K562 (cell line): ENCODE measurements around the gene CEP19. TPM values are rescaled to one million over a fixed set of nuclear protein-coding genes. Genes with fewer than 3 reads are reported as not detected.

ENCODE experiments used
- EWSR1 ChIP-seq: fragments of 450-650 bp; IDR thresholded peaks from 2 replicates; pipeline ENCODE4 v1.6.1; 2018; ENCODE audit warnings: borderline replicate concordance, mild to moderate bottlenecking, low read depth, moderate library complexity; ENCODE audit not compliant: partially characterized antibody
- KLF16 ChIP-seq: IDR thresholded peaks from 2 replicates; pipeline ENCODE4 v1.6.1; 2016; ENCODE audit warnings: antibody characterized with exemption
- MCM3 ChIP-seq: fragments of 450-650 bp; IDR thresholded peaks from 2 replicates; pipeline ENCODE4 v1.6.1; 2016
- MEF2D ChIP-seq: conservative IDR thresholded peaks from 2 replicates; pipeline ENCODE4 v1.6.1; 2016; ENCODE audit warnings: low read depth, missing genetic modification characterization, missing compliant biosample characterization
- MEIS2 ChIP-seq: fragments of 450-650 bp; IDR thresholded peaks from 2 replicates; pipeline ENCODE4 v1.6.1; 2014; ENCODE audit warnings: mild to moderate bottlenecking; ENCODE audit not compliant: partially characterized antibody
- NCOA2 ChIP-seq, 2 experiments: fragments of 450-650 bp; IDR thresholded peaks; 2 replicates each; pipeline ENCODE4 v1.6.1; 2018; ENCODE audit warnings: mild to moderate bottlenecking in 2 of 2, moderate library complexity in 1 of 2; ENCODE audit not compliant: partially characterized antibody in 2 of 2
- NR2C2 ChIP-seq, 2 experiments: fragments of 200-800 bp in 1 of 2; sonication (Bioruptor generic) in 1 of 2; sonication (generic) in 1 of 2; formaldehyde crosslinking in 1 of 2; IDR thresholded peaks; 2 replicates each; pipeline versions ENCODE4 v1.6.1 to v1.8.0; 2016 to 2022; ENCODE audit warnings: mild to moderate bottlenecking in 1 of 2, missing compliant biosample characterization in 1 of 2, missing genetic modification characterization in 1 of 2, missing genetic modification reagents in 1 of 2
- PML ChIP-seq: IDR thresholded peaks from 2 replicates; pipeline ENCODE4 v1.6.1; 2012; ENCODE audit warnings: low read length, inconsistent platforms
- RUNX1 ChIP-seq: sonication (generic); IDR thresholded peaks from 2 replicates; pipeline ENCODE4 v1.6.1; 2016; ENCODE audit warnings: antibody characterized with exemption, low read depth
- SAFB2 ChIP-seq: fragments of 200-400 bp; formaldehyde crosslinking; IDR thresholded peaks from 2 replicates; pipeline ENCODE4 v1.6.1; 2018; ENCODE audit warnings: borderline replicate concordance, low read length, low read depth, moderate library complexity; ENCODE audit not compliant: severe bottlenecking
- SMARCC2 ChIP-seq: fragments of 450-650 bp; IDR thresholded peaks from 2 replicates; pipeline ENCODE4 v1.6.1; 2017; ENCODE audit warnings: antibody characterized with exemption, moderate library complexity, mild to moderate bottlenecking, low read depth
- ZFPM2 ChIP-seq: fragments of 250-450 bp; sonication (Bioruptor Pico); IDR thresholded peaks from 2 replicates; pipeline ENCODE4 v1.5.1; 2022; ENCODE audit warnings: mild to moderate bottlenecking
- ZNF184 ChIP-seq: sonication (generic); formaldehyde crosslinking; IDR thresholded peaks from 2 replicates; pipeline ENCODE4 v1.5.0; 2020; ENCODE audit warnings: missing genetic modification reagents
- ZNF3 ChIP-seq: fragments of 250-450 bp; sonication (Bioruptor Pico); IDR thresholded peaks from 2 replicates; pipeline ENCODE4 v1.5.0; 2021; ENCODE audit warnings: mild to moderate bottlenecking, moderate library complexity
- polyA plus RNA-seq, 8 experiments: library from polyadenylated mRNA; depleted of rRNA in 4 of 8; stranded (reverse) in 5 of 8; unstranded in 3 of 8; fragments of >200 nt; fragmentation: Nextera tagmentation in 2 of 8; fragmentation: Illumina TruSeq in 1 of 8; extraction: Ambion mirVana in 2 of 8; extraction: Trizol in 1 of 8; gene quantifications; 2 replicates each; pipeline versions ENCODE4 v1.2.1 to v1.2.3, GENCODE V29; 2011 to 2014; ENCODE audit warnings: inconsistent platforms in 1 of 8, missing spikeins in 1 of 8
- total RNA-seq, 7 experiments: library from RNA; depleted of rRNA in 6 of 7; stranded (reverse); fragments of >200 nt in 6 of 7; fragmentation: Illumina TruSeq in 2 of 7; extraction: Trizol in 2 of 7; gene quantifications; 2 replicates each; pipeline versions ENCODE4 v1.2.1 to v1.2.3, GENCODE V29; 2011 to 2021; ENCODE audit warnings: low replicate concordance in 1 of 7
- TF ChIP-seq, protein P1 (sequence below): fragments of 450-650 bp; IDR thresholded peaks from 2 replicates; pipeline ENCODE4 v1.6.1; 2018; ENCODE audit not compliant: partially characterized antibody
- TF ChIP-seq, protein P2 (sequence below): sonication (generic); formaldehyde crosslinking; IDR thresholded peaks from 2 replicates; pipeline ENCODE4 v1.8.0; 2022; ENCODE audit warnings: mild to moderate bottlenecking, missing genetic modification reagents, borderline replicate concordance
- TF ChIP-seq, protein P3 (sequence below), 3 experiments: IDR thresholded peaks in 2 of 3; conservative IDR thresholded peaks in 1 of 3; 2 replicates each; pipeline ENCODE4 v1.5.1; 2011 to 2012; ENCODE audit warnings: low read length in 3 of 3, mild to moderate bottlenecking in 3 of 3, control low read depth in 2 of 3, improper control_type of control experiment in 1 of 3, inconsistent platforms in 1 of 3, low read depth in 1 of 3, mixed read lengths in 1 of 3, moderate library complexity in 1 of 3; ENCODE audit not compliant: insufficient read depth in 2 of 3
- TF ChIP-seq, protein P4 (sequence below): fragments of 450-650 bp; IDR thresholded peaks from 2 replicates; pipeline ENCODE4 v1.6.1; 2016; ENCODE audit warnings: low read depth, mild to moderate bottlenecking, moderate library complexity

The CEP19 gene
- total and polyA plus RNA-seq, 9 of the 15 experiments (the other 6 are each of a cell fraction or from before 2014, with no cell fraction given): 2.5 to 4.5 (median 3.7) TPM

DNA sequence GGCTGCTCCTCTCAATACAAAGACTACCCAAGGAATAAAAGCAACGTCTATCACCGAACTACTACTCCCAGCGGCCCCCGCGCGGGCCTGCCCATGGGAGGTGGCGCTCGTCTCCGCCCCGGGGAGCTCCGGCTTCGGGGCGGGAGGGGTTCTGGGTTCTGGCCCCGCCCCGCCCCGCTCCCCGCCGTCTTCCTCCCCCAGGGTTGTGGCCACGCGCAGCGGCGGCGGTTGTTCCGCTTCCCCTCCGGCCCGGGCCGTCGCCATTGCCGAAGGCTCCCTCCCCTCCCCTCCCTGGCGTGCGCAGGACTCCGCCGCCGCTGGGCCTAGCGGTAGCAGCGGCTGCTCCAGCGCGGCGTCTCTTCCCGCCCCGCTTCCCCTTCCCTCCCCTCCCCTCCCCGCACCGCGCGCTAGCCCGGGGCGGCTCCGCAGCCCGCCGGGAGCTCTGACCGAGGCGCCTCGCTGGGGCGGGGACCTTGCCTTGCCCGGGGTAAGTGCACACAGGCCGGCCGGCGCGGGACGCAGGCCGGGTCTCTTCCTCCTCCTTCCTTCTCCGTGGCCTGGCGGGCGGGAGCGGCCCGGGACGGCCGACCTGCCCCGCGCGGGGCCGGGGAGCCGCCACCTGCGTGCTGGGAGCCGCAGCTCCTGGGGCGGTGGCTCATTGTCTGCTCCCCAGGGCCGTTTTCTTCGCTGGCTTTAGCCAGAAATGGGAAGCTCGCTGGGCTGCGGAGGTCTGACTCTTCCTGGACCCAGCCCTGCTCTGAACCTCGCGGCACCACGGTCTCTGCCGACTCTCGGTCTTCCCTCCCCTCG is 27.8 kb upstream of the CEP19 start, which contains the start of gene PAK2 (continued):
- TF ChIP-seq ZNF184 (CRISPR knock-in tag) (no peak), PML (0 out of 2 replicates have a peak, but pooled peaks have one; percentile 17), ZNF3 (CRISPR knock-in tag) (no peak), NR2C2 (CRISPR knock-in tag; IDR thresholded peaks at IDR 0.05) (0 out of 2 replicates have a peak, but pooled peaks have one; percentile 34), NR2C2 (tag; IDR thresholded peaks at IDR 0.05) (peak; percentile 50; the same call in 1 of the 2 replicates), NCOA2 (IDR thresholded peaks at IDR 0.05; ENCODE audit: partially characterized antibody in 2 of 2) (no peak), MCM3 (no peak), EWSR1 (no peak), SMARCC2 (no peak), ZFPM2 (CRISPR knock-in tag) (no peak), RUNX1 (no peak), MEIS2 (no peak), MEF2D (tag) (no peak), KLF16 (no peak), SAFB2 (no peak)
- TF ChIP-seq, protein P1, sequence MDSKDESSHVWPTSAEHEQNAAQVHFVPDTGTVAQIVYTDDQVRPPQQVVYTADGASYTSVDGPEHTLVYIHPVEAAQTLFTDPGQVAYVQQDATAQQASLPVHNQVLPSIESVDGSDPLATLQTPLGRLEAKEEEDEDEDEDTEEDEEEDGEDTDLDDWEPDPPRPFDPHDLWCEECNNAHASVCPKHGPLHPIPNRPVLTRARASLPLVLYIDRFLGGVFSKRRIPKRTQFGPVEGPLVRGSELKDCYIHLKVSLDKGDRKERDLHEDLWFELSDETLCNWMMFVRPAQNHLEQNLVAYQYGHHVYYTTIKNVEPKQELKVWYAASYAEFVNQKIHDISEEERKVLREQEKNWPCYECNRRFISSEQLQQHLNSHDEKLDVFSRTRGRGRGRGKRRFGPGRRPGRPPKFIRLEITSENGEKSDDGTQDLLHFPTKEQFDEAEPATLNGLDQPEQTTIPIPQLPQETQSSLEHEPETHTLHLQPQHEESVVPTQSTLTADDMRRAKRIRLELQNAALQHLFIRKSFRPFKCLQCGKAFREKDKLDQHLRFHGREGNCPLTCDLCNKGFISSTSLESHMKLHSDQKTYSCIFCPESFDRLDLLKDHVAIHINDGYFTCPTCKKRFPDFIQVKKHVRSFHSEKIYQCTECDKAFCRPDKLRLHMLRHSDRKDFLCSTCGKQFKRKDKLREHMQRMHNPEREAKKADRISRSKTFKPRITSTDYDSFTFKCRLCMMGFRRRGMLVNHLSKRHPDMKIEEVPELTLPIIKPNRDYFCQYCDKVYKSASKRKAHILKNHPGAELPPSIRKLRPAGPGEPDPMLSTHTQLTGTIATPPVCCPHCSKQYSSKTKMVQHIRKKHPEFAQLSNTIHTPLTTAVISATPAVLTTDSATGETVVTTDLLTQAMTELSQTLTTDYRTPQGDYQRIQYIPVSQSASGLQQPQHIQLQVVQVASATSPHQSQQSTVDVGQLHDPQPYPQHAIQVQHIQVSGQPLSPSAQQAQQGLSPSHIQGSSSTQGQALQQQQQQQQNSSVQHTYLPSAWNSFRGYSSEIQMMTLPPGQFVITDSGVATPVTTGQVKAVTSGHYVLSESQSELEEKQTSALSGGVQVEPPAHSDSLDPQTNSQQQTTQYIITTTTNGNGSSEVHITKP: peak; percentile 78
- TF ChIP-seq, protein P2, sequence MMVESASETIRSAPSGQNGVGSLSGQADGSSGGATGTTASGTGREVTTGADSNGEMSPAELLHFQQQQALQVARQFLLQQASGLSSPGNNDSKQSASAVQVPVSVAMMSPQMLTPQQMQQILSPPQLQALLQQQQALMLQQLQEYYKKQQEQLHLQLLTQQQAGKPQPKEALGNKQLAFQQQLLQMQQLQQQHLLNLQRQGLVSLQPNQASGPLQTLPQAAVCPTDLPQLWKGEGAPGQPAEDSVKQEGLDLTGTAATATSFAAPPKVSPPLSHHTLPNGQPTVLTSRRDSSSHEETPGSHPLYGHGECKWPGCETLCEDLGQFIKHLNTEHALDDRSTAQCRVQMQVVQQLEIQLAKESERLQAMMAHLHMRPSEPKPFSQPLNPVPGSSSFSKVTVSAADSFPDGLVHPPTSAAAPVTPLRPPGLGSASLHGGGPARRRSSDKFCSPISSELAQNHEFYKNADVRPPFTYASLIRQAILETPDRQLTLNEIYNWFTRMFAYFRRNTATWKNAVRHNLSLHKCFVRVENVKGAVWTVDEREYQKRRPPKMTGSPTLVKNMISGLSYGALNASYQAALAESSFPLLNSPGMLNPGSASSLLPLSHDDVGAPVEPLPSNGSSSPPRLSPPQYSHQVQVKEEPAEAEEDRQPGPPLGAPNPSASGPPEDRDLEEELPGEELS (CRISPR knock-in tag): no peak
- TF ChIP-seq, protein P3, sequence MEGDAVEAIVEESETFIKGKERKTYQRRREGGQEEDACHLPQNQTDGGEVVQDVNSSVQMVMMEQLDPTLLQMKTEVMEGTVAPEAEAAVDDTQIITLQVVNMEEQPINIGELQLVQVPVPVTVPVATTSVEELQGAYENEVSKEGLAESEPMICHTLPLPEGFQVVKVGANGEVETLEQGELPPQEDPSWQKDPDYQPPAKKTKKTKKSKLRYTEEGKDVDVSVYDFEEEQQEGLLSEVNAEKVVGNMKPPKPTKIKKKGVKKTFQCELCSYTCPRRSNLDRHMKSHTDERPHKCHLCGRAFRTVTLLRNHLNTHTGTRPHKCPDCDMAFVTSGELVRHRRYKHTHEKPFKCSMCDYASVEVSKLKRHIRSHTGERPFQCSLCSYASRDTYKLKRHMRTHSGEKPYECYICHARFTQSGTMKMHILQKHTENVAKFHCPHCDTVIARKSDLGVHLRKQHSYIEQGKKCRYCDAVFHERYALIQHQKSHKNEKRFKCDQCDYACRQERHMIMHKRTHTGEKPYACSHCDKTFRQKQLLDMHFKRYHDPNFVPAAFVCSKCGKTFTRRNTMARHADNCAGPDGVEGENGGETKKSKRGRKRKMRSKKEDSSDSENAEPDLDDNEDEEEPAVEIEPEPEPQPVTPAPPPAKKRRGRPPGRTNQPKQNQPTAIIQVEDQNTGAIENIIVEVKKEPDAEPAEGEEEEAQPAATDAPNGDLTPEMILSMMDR (IDR thresholded peaks at IDR 0.05 in 2 of 3, conservative IDR thresholded peaks at IDR 0.05 in 1 of 3; ENCODE audit: insufficient read depth in 2 of 3, low read depth in 1 of 3, low read length in 3 of 3): peak in 1 of 3 experiments; percentile 1; a peak in 1 of 6 replicates
- TF ChIP-seq, protein P4, sequence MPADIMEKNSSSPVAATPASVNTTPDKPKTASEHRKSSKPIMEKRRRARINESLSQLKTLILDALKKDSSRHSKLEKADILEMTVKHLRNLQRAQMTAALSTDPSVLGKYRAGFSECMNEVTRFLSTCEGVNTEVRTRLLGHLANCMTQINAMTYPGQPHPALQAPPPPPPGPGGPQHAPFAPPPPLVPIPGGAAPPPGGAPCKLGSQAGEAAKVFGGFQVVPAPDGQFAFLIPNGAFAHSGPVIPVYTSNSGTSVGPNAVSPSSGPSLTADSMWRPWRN: peak; percentile 54; the same call in 1 of the 2 replicates
